HepG2 (cell line): Measurements from ENCODE around the gene SFXN2. TPM values are rescaled to one million over a fixed set of nuclear protein-coding genes. Genes with fewer than 3 reads are reported as not detected.

Source experiments
- ATAC-seq: fragments of 200-7000 bp; cut with Tn5 transposase; 3 replicates; pipeline ENCODE4 v1.9.1; 2020; ENCODE audit warnings: mild to moderate bottlenecking, moderate library complexity
- BruUV-seq: library from RNA; stranded (reverse); fragments of 400-500 nt; replicated peaks from 2 replicates; lab custom pipeline; 2021; lab: Mats Ljungman, UMichigan
- CTCF ChIA-PET: fragments of 300-600 bp; formaldehyde crosslinking; extraction: SDS; loops from one replicate; lab custom pipeline; 2021; ENCODE audit warnings: low total read pairs, inconsistent platforms, low intra/inter-chr PET ratio; lab: Yijun Ruan, JAX
- POLR2A ChIA-PET: fragments of 350-600 bp; sonication (Branson Sonifier 250); formaldehyde crosslinking; loops from one replicate; lab custom pipeline; 2020; ENCODE audit warnings: antibody characterized with exemption, inconsistent platforms; lab: Yijun Ruan, JAX
- DNase-seq: peaks from one replicate; pipeline ENCODE4 v3.0.0-alpha.2; 2015; ENCODE audit warnings: low spot score
- FAIRE-seq: peaks from 3 replicates; lab custom pipeline; 2011; peaks lifted over from hg19 to GRCh38; lab: Jason Lieb, UNC
- H2AFZ ChIP-seq: one replicate; pipeline ENCODE4 v1.6.1; 2011; ENCODE audit warnings: low read length, inconsistent platforms
- H3K27ac ChIP-seq: fragments of 300-600 bp; 3 replicates; pipeline ENCODE4 v1.8.0; 2011; ENCODE audit warnings: mixed run types, mild to moderate bottlenecking, mixed read lengths, low read length, inconsistent platforms; ENCODE audit not compliant: insufficient read depth; ENCODE audit errors: extremely low read length
- H3K27me3 ChIP-seq, 2 experiments: fragments of 200-600 bp in 1 of 2; 2 replicates in 1 of 2; 3 replicates in 1 of 2; pipeline versions ENCODE4 v1.6.0 to v1.8.0; 2011; ENCODE audit warnings: low read length in 2 of 2, mild to moderate bottlenecking in 2 of 2, moderate library complexity in 2 of 2, inconsistent platforms in 1 of 2; ENCODE audit not compliant: insufficient read depth in 2 of 2, control insufficient read depth in 1 of 2
- H3K36me3 ChIP-seq, 2 experiments: fragments of 200-600 bp in 1 of 2; replicated peaks in 1 of 2; 2 replicates in 1 of 2; 3 replicates in 1 of 2; pipeline versions ENCODE4 v1.5.1 to v1.8.0; 2011; ENCODE audit warnings: low read length in 2 of 2, inconsistent platforms in 1 of 2; ENCODE audit not compliant: insufficient read depth in 2 of 2, control insufficient read depth in 1 of 2
- H3K4me1 ChIP-seq: 2 replicates; pipeline ENCODE4 v1.5.1; 2012; ENCODE audit warnings: low read length, inconsistent platforms; ENCODE audit not compliant: insufficient read depth
- H3K4me2 ChIP-seq: 2 replicates; pipeline ENCODE4 v1.6.0; 2011; ENCODE audit warnings: low read depth, low read length, inconsistent platforms
- H3K4me3 ChIP-seq, 3 experiments: fragments of 200-600 bp in 1 of 3; sonication (generic), shearing (Covaris generic) in 1 of 3; replicated peaks in 1 of 3; 2 replicates each; pipeline ENCODE4 v1.5.1; 2011 to 2016; ENCODE audit warnings: low read length in 3 of 3, inconsistent platforms in 2 of 3, low read depth in 2 of 3, mild to moderate bottlenecking in 2 of 3, control low read depth in 1 of 3, mixed read lengths in 1 of 3; ENCODE audit not compliant: insufficient read depth in 1 of 3
- H3K79me2 ChIP-seq: one replicate; pipeline ENCODE4 v1.6.1; 2011; ENCODE audit warnings: low read length, inconsistent platforms; ENCODE audit not compliant: insufficient read depth
- H3K9ac ChIP-seq: 2 replicates; pipeline ENCODE4 v1.6.0; 2011; ENCODE audit warnings: mild to moderate bottlenecking, low read depth, low read length, inconsistent platforms; ENCODE audit not compliant: insufficient read depth
- H3K9me3 ChIP-seq: 2 replicates; pipeline ENCODE4 v1.5.1; 2012; ENCODE audit warnings: mild to moderate bottlenecking, low read length
- H4K20me1 ChIP-seq: 2 replicates; pipeline ENCODE4 v1.6.0; 2011; ENCODE audit warnings: inconsistent platforms, mild to moderate bottlenecking, low read length, moderate library complexity; ENCODE audit not compliant: insufficient read depth
- ARID5B ChIP-seq: IDR thresholded peaks from 2 replicates; pipeline ENCODE4 v1.4.0; 2020; ENCODE audit warnings: mild to moderate bottlenecking, missing genetic modification reagents
- E2F5 ChIP-seq: sonication (generic); formaldehyde crosslinking; conservative IDR thresholded peaks from 2 replicates; pipeline ENCODE4 v1.4.0; 2020; ENCODE audit warnings: missing genetic modification reagents
- HDAC2 ChIP-seq: sonication (generic); formaldehyde crosslinking; IDR thresholded peaks from 2 replicates; pipeline ENCODE4 v1.4.0; 2020; ENCODE audit warnings: missing genetic modification reagents
- KAT7 ChIP-seq: IDR thresholded peaks from 2 replicates; pipeline ENCODE4 v1.6.1; 2018; ENCODE audit warnings: borderline replicate concordance, missing compliant biosample characterization
- NFATC3 ChIP-seq: sonication (generic); formaldehyde crosslinking; IDR thresholded peaks from 2 replicates; pipeline ENCODE4 v1.5.1; 2020; ENCODE audit warnings: mild to moderate bottlenecking, missing genetic modification reagents
- RELA ChIP-seq: sonication (generic); formaldehyde crosslinking; IDR thresholded peaks from 2 replicates; pipeline ENCODE4 v1.4.0; 2020; ENCODE audit warnings: missing genetic modification reagents
- SIX1 ChIP-seq: sonication (generic); formaldehyde crosslinking; IDR thresholded peaks from 2 replicates; pipeline ENCODE4 v1.4.0; 2020; ENCODE audit warnings: missing genetic modification reagents, borderline replicate concordance
- ZFP36 ChIP-seq: fragments of 150-350 bp; IDR thresholded peaks from 2 replicates; pipeline ENCODE4 v1.6.1; 2018; ENCODE audit warnings: borderline replicate concordance, low read length, low read depth; ENCODE audit not compliant: partially characterized antibody
- ZHX1 ChIP-seq: sonication (generic); formaldehyde crosslinking; IDR thresholded peaks from 2 replicates; pipeline ENCODE4 v1.8.1; 2022; ENCODE audit warnings: low read depth, mild to moderate bottlenecking, missing genetic modification reagents
- ZNF296 ChIP-seq: sonication (generic); formaldehyde crosslinking; conservative IDR thresholded peaks from 2 replicates; pipeline ENCODE4 v1.5.0; 2020; ENCODE audit warnings: mild to moderate bottlenecking, missing genetic modification reagents
- ZNF33B ChIP-seq: sonication (generic); formaldehyde crosslinking; IDR thresholded peaks from 2 replicates; pipeline ENCODE4 v1.5.1; 2020; ENCODE audit warnings: mild to moderate bottlenecking, missing genetic modification reagents
- ZNF362 ChIP-seq: sonication (generic); formaldehyde crosslinking; IDR thresholded peaks from 2 replicates; pipeline ENCODE4 v1.4.0; 2020; ENCODE audit warnings: missing genetic modification reagents, mild to moderate bottlenecking, borderline replicate concordance
- ZNF839 ChIP-seq: sonication (generic); formaldehyde crosslinking; IDR thresholded peaks from 2 replicates; pipeline ENCODE4 v1.4.0; 2020; ENCODE audit warnings: missing genetic modification reagents, mild to moderate bottlenecking, borderline replicate concordance
- WGBS: methylation state at CpG from one replicate; pipeline ENCODE4 v1.1.6; 2017; ENCODE audit warnings: low lambda C conversion rate; 5-methylcytosine and 5-hydroxymethylcytosine counted together
- in situ Hi-C: cut with HindIII; loops from 2 replicates; pipeline ENCODE4 v1.10.0; 2017; ENCODE audit warnings: low pct_unique_long_range_greater_than_20kb; ENCODE audit not compliant: extremely low pct_ligation_motif_present
- intact Hi-C: fragments of 100-400 bp; cut with micrococcal nuclease; formaldehyde crosslinking; loops from one replicate; pipeline ENCODE4 v1.10.0; 2022; ENCODE audit not compliant: unreplicated experiment
- polyA plus RNA-seq, 8 experiments: library from polyadenylated mRNA; depleted of rRNA in 3 of 8; stranded (reverse) in 7 of 8; unstranded in 1 of 8; fragments of >200 nt; fragmentation: Illumina TruSeq in 4 of 8; extraction: Trizol in 4 of 8; gene quantifications; 2 replicates each; pipeline versions ENCODE4 v1.2.1 to v1.2.3, GENCODE V29; 2011 to 2016; ENCODE audit warnings: low read depth in 4 of 8, missing spikeins in 1 of 8, mixed read lengths in 1 of 8; ENCODE audit not compliant: insufficient read depth in 1 of 8
- total RNA-seq, 5 experiments: library from RNA; depleted of rRNA; stranded (reverse); fragments of >200 nt; fragmentation: Illumina TruSeq; extraction: Trizol; gene quantifications; 2 replicates each; pipeline ENCODE4 v1.2.3, GENCODE V29; 2016; ENCODE audit warnings: low read depth in 1 of 5

The SFXN2 gene
- total and polyA plus RNA-seq, 2 of the 13 experiments (the other 11 are each of a cell fraction or from before 2014, with no cell fraction given) = 12.8 to 21.1 TPM

- TF ChIP-seq E2F5 (CRISPR knock-in tag) (no peak), KAT7 (CRISPR knock-in tag) (no peak), ZNF362 (CRISPR knock-in tag) (peak; percentile 50; the same call in 1 of the 2 replicates), ZNF33B (CRISPR knock-in tag) (no peak)
Measured at GRCh38 chr10:102757323-102757722, 42.9 kb downstream of the SFXN2 start (continued).

- intact Hi-C loops = no loop called here
- no peak overlapping the region for H3K4me3 ChIP-seq
- H3K9ac ChIP-seq = no peak overlapping the region
- peaks cover 4% of the 10 kb centered on the region for H3K79me2 ChIP-seq
- TSS peak; percentile 34 for BruUV-seq
- H3K27me3 ChIP-seq = no peaks in the 10 kb centered on the region
- peaks cover 24% of the 10 kb centered on the region for H3K4me1 ChIP-seq
- ATAC-seq (no peak), FAIRE-seq (no peak), DNase-seq (no peak)
- no peak overlapping the region for H2AFZ ChIP-seq
- H3K9me3 ChIP-seq = no peaks in the 10 kb centered on the region
- ChIA-PET POLR2A (no interaction called here), CTCF (no interaction called here)
- H3K4me2 ChIP-seq = no peak overlapping the region
- 98% methylated on average over 9 of the region's 9 CpGs for WGBS
- H4K20me1 ChIP-seq = no peaks in the 10 kb centered on the region
- H3K36me3 ChIP-seq = no peaks in the 10 kb centered on the region
- no peak overlapping the region for H3K27ac ChIP-seq
- in situ Hi-C loops = no loop called here
- TF ChIP-seq ZHX1 (CRISPR knock-in tag) (no peak), NFATC3 (no peak), ZFP36 (no peak), RELA (CRISPR knock-in tag) (no peak), ZNF296 (CRISPR knock-in tag) (no peak), ARID5B (CRISPR knock-in tag) (no peak), SIX1 (CRISPR knock-in tag) (no peak), ZNF839 (CRISPR knock-in tag) (no peak), HDAC2 (CRISPR knock-in tag) (no peak)
Measured at GRCh38 chr10:102758240-102758932, 44.0 kb downstream of the SFXN2 start.
